CD4-positive, alpha-beta T cell treated with Interleukin-10 for 1 hour (primary cell): Measurements from ENCODE around the gene SNTA1.
"Not testable (repeated sequence)": the region's sequence is repeated elsewhere in the genome, so short reads cannot be mapped to it uniquely, and the experiment has no call there.

Source experiments
- DNase-seq: peaks from one replicate; pipeline ENCODE4 v3.0.0-alpha.2; 2020

Gene SNTA1

GRCh38 chr20:33443512-33444239, at the start of gene SNTA1:
Gene SNTA1, minus strand, starts transcription at chr20:33443763. Its CDS starts 143 bp downstream, at chr20:33443620.
- peak; percentile 93 for DNase-seq

- DNase-seq = no peak
Measured at GRCh38 chr20:33490934-33491656, 47.5 kb upstream of the SNTA1 start.

DNA sequence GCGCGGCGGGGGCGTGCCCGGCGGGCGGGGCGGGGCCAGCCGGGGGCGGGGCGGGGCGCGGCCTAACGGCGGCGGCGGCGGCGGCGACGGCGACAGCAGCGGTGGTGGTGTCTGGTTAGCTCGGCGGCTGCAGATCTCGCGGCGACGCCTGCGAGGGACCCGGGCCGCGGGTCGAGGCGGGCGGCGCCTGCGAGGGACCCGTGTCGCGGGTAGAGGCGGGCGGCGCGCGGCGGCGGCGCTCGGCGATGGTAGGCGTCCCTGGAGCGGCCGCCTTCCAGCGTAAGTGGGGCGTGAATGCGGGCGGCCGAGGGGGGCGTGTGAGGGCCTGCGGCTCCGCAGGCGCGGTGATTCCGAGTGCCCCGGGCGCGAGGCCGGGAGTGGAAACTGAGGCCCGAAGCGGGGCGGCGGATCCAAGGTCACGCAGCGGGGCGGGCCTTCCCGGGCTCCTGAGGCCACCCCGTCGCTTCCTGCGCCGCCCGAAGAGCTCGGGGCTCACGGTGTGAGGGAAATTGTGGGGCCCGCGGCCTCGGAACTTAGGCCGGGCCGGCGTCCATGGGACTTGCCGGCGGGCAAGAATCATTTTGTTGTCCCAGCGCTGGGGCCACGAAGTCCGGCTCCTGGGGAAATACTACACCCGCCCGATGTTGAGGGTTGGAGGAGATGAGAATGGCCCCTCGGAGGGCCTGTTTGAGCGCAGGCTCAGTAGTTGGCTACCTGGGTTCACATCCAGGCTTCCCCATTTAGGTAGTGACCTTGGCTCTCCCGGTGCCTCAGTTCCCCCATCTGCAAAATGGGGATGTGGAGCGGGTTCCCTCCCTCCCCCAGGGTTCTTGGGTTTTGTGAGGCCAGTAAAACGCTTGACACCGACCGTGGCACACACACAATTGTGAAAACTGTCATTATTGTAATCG, 46.7 kb upstream of the SNTA1 start, which contains the start of gene CBFA2T2:
Gene CBFA2T2, plus strand, starts transcription at position 74 of the 911 bp plus-strand sequence. Its CDS starts 172 bp downstream, at position 246.
- no peak for DNase-seq

- peak; percentile 99 for DNase-seq
Measured at GRCh38 chr20:33489495-33490022, 46.0 kb upstream of the SNTA1 start.

DNA sequence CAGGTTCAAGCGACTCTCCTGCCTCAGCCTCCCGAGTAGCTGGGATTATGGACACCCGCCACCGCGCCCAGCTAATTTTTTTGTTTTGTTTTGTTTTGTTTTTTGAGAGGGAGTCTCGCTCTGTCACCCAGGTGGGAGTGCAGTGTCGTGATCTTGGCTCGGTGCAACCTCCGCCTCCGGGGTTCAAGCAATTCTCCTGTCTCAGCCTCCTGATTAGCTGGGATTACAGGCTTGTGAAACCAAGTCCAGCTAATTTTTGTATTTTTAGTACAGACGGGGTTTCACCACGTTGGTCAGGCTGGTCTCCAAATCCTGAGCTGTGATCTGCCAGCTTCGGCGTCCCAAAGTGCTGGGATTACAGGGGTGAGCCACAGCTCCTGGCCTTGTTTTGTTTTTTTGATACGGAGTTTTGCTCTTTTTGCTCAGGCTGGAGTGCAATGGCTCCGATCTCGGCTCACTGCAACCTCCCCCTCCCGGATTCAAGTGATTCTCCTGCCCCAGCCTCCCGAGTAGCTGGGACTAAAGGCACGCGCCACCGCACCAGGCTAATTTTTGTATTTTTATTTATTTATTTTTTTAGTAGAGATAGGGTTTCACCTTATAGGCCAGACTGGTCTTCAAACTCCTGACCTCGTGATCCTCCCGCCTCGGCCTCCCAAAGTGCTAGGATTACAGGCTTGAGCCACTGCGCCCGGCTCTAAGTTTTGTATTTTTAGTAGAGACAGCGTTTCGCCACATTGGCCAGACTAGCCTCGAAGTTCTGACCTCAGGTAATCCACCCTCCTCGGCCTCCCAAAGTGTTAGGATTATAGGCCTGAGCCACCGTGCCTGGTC, 45.3 kb upstream of the SNTA1 start:
- not testable (repeated sequence) for DNase-seq

DNA sequence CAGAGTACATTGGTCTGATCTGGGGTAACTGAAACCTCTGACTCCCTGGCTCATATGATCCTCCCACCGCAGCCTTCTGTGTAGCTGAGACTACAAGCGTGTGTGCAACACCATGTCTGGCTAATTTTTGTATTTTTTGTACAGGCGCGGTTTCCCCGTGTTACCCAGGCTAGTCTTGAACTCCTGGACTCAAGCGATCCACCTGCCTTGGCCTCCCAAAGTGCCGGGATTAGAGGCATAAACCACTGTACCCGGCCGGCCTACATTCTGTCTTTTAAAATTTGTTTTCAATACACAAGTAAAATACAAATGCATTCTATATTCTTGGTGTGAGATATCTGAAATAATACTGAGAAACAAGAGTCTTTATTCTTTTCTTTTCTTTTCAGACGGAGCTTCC, 44.6 kb upstream of the SNTA1 start:
- DNase-seq = no peak

DNA sequence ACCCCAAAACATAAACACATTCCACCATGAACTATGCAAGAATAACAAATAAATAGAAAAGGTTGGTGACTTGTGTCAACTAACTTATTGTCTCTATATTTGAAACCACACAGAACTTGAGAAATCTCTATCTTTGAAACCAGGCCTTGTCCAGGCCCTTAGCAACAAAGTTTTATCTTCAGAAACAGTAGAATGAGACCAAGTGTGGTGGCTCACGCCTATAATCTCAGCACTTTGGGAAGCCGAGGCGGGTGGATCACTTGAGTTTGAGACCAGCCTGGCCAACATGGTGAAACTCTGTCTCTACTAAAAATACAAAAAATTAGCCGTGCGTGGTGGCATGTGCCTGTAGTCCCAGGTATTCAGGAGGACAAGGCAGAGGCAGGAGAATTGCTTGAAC, 39.6 kb upstream of the SNTA1 start:
- not testable (repeated sequence) for DNase-seq

DNA sequence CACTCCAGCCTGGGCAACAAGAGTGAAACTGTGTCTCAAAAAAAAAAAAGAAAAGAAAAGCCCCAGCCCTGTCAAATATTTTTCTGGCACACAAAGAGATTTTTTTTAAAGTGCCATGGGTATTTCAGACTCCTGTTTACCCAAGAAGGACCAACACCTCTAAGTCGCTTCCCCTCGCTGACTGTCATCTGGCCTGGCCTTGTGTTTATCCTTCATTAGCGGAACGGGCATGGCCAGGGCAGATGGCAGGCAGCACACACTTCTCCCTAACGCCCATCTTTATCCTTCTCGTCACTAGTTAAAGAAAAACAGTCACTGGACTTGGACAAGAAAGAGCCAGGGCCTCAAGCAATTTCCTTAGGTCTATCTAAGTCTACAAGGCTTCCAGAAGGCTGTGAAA, 39.0 kb upstream of the SNTA1 start:
- no peak for DNase-seq

DNA sequence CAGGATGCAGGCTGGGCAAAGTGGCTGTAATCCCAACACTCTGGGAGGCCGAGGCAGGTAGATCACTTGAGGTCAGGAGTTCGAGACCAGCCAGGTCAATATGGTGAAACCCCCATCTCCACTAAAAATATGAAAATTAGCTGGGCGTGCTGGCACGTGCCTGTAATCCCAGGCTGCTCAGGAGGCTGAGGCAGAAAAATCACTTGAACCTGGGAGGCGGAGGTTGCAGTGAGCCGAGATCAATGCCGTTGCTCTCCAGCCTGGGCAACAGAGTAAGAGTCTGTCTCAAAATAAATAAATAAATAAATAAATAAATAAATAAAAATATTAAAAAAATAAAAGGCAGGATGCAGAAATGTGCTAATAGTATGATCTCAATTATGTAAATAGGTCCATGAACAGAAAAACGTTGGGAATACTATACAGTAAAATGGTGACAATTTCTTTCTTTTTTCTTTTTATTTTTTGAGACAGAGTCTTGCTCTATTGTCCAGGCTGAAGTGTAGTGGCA, 37.9 kb upstream of the SNTA1 start:
- DNase-seq = no peak

- DNase-seq = no peak
Measured at GRCh38 chr20:33480048-33480447, 36.5 kb upstream of the SNTA1 start.

DNA sequence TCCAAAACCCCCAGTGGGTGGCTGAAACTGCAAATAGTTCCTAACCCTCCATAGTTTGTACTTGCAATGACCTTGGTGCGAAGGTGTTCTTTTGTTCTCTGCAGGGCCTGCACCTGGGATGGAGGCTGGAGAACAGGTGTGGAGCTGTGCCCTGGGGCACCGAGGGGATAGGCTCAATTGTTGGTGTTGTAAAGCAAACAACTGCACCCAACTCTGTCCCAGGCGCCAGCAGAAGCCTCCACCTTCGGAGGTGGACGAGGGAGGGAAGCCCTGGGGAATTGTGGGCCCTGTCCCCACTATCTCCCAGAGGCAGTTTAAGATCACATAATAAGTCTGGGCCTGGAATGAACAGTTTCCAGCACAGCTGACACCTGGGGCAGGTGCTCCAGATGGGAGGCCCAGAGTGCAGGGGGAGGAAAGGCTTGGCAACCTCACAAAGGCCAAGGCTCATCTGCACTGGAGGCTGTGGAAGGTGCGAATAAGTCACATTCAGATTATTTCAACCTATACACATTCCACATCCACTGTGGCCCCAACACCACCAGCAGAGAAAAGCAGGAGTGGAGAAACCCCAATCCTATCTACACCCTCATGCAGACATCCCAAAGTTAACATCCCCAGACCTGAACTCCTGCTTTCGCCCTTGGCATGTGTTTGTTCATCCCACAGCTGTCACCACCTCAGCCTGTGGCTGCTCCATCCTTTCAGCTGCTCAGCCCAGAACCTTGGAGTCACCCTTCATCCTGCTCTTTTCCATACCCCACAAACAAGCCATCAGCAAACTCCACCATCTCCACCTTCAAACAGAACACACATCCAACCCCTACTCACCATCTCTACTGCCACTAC, 34.0 kb upstream of the SNTA1 start:
- no peak for DNase-seq

- no peak for DNase-seq
Measured at GRCh38 chr20:33475381-33476152, 32.0 kb upstream of the SNTA1 start.

- no peak for DNase-seq
Measured at GRCh38 chr20:33474963-33475362, 31.4 kb upstream of the SNTA1 start.

DNA sequence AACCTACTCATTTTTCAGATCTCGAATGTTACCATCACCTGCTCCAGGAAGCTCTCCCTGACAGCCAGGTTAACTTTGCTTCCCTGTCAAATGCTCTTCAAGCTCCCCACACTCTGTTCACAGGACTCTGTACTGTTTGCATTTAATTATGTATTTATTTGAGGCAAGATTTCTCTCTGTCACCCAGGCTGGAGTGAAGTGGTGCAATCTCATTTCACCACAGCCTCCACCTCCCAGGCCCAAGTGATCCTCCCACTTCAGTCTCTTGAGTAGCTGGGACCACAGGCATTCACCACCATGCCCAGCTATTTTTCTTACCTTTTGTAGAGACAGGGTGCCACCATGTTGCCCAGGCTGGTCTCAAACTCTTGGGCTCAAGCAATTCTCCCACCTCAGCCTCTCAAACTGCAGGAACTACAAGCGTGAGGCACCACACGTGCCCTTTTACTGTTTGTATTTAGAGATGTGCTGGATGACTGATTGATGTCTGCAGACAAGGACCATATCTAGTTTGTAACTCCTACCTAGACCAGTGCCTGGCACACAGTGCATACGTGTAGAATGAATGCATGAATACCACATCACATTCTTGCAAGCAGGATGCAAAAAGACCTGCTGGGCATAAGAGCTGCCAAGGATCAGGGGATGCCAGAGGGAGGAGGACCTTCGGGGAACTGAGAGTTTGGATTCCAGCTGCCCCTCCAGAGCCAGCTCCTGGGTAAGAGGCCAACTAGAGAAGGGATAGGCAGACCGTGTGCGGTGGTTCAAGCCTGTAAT, 30.7 kb upstream of the SNTA1 start:
- no peak for DNase-seq

DNA sequence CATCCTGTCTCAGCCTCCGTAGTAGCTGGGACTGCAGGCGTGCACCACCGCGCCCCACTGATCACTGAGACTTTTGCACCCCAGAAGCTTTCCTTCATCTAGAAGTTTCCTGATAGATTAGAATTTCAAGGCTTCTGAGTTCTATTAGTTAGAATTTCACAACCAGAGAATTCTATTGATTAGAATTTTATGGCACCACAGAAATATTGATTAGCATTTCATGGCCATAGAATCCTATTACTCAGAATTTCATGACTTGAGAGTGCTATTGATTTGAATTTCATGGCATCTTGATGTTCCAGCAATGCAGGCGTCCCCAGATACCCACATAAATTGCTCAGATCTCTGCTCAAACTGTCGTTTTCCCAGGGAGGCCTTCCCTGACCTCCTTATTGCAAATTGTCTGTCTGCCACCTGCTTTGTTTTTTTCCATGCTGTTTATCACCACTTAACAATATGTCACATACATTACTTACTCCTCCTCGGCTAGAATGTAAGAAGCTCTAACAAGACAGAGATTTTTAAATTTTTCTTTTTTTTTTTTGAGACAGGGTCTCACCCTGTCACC, 29.4 kb upstream of the SNTA1 start:
- no peak for DNase-seq

DNA sequence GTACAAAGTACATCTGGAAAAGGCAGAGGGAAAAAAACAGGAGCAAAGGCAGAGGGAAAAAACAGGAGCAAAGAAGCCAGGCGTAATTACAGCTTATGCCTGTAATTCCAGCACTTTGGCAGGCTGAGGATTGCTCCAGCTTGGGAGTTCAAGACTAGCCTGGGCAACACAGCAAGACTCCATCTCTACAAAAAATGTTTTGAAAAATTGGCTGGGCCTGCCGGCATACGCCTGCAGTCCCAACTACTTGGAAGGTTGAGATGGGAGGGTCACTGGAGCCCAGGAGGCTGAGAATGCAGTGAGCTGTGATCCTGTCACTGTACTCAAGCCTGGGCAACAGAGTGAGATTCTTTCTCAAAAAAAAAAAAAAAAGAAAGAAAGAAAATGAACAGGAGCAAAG, 27.3 kb upstream of the SNTA1 start:
- DNase-seq = no peak

GRCh38 chr20:33470457-33470856, 26.9 kb upstream of the SNTA1 start:
- DNase-seq = no peak

- no peak for DNase-seq
Measured at GRCh38 chr20:33466303-33466646, 22.7 kb upstream of the SNTA1 start.
